Measurements from ENCODE around the gene MPRIP.

Gene MPRIP

DNA sequence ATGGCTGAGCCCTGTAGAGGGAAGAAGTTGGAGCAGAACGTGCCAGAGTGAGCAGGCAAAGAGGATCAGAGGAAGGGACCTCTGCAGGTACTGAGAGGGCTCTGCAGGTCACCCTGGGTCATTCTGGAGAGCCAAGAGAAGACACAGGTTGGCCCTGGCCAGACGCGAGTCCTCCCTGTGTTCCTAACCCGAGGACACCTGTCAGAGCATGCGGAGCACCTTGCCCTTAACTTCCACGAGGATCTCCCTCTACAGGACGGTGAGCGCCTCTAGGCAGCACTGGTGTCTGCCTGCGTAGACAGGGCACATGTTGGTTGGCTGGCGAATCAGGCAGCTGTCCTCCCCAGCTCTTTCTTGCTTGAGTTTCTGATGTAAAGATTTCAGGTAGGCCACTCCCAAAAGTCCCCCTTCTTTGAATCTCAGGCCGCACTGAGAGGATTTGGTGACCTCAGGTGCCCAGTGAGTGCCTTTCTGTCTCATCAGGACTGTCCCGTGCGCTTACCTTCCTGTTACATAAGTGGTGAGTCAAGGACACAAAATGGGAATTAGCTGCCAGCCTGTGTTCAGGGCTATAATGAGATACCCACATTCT is 45.3 kb downstream of the MPRIP start:
- Mint-ChIP-seq H3K9me3 (no peaks in the 10 kb centered on the region), H3K27ac (no peak overlapping the region), H3K27me3 (no peaks in the 10 kb centered on the region), H3K36me3 (ENCODE audit: low read depth) (peaks cover 11% of the 10 kb centered on the region), H3K4me1 (ENCODE audit: low read depth) (peaks cover 45% of the 10 kb centered on the region), H3K4me3 (no peak overlapping the region)

DNA sequence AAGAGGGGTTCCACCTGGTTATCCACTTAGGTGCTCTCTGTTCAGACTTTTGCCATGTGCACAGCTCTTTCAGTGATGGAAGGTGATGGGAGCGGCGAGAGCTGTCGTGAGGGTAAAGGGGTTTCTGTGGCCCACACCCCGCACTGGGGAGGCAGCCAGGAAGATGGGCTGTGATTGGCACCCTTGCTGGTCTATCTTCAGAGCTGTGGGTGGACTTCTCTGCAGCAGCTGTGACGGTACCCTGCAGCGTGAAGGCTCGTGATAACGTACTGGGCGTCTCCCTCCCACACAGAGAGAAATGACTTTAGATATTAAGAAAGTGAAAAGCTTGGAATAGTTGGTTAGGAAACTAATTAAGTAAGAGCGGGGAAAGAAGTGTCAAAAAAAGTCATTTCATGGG is 45.8 kb downstream of the MPRIP start:
- Mint-ChIP-seq H3K4me1 (ENCODE audit: low read depth) (peaks cover 48% of the 10 kb centered on the region), H3K4me3 (no peak overlapping the region), H3K27ac (no peak overlapping the region), H3K9me3 (no peaks in the 10 kb centered on the region), H3K27me3 (no peaks in the 10 kb centered on the region), H3K36me3 (ENCODE audit: low read depth) (peaks cover 7% of the 10 kb centered on the region)

DNA sequence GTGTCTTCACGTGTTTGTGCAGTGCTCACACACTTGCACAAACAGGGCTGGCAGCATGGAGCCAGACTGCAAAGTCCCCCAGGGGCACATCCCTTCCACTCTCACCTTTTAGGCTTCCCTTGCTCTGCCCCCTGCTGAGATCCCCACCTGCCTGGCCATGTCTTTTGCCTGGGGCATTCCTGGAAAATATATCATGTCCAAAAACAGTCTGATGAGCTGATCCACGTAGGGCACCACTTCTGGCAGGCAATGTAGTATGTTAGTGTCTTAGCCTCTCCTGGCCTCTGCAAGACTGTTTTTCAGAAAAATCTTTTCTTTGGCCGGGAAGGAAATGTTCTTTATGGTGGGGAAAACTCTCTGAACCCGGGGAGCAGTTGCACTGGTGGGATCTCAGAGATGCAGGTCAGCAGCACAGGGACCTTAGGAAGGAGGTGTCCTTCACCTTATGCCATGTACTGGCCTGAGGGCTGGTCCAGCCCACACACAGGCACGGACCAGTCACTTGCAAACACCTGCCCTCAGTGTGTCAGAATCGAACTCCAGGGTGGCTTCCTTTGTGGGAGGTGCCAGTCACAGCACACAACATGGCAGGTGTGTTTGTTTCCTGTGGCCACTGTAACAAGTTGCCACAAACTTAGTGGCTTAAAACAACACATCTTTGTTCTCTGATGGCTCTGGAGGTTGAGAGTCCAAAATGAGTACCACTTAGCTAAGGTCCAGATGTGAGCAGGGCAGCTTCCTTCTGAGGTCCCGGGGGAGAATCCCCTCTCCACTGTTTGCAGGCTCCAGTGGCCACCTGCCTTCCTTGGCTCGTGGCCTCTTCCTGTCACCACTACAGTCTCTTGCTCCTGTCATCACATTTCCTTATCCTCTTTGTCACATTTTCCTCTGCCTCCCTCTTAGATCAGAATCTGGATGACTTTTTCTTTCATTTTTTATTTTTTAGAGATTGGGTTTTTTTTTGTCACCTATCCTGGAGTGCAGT is 46.6 kb downstream of the MPRIP start:
- H3K36me3 Mint-ChIP-seq (ENCODE audit: low read depth): peaks cover 7% of the 10 kb centered on the region
- H3K4me3 Mint-ChIP-seq: no peak overlapping the region
- peaks cover 51% of the 10 kb centered on the region for H3K4me1 Mint-ChIP-seq (ENCODE audit: low read depth)

DNA sequence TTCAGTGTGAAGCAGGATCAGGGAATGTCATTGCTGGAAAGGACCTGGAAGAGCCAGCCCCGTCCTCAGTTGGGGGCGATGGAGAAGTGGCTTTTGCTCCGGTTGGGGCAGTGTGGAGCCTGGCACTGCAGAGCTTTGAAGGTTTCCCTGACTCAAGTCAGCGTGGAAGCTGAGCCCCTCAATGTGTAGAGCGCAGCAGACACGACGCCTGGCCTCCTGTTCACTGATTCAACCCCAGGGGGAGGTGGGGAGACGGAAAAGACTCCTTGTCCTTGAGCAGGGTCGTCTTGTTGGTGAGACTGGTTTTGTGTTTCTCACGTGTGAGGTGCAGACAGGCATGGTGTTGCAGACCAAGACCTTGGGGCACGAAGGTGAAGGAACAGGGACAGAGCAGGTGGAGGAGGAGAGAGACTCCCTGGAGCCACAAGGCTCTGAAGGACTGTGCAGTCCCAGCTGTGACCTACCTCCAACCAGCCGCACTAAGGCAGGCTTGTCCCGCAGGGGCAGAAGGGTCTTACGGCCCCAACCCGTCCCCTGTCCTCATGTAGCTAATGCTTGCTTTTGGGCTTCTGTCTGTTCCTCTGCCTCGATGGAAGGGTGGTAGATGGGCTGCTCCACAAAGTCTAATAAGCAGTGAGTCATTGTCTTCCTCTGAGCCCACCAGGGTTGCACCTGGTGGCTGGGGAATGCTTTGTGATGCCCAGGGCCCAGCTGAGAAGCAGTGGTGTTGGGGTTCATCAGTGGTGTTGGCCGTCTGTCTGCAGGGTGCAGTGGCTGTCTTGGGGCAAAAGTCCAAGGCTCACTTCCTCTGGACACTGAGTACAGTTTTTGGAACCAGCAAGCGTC is 47.8 kb downstream of the MPRIP start:
- Mint-ChIP-seq H3K9me3 (no peaks in the 10 kb centered on the region), H3K4me1 (ENCODE audit: low read depth) (peaks cover 57% of the 10 kb centered on the region), H3K27ac (no peak overlapping the region), H3K27me3 (no peaks in the 10 kb centered on the region), H3K4me3 (no peak overlapping the region), H3K36me3 (ENCODE audit: low read depth) (peaks cover 7% of the 10 kb centered on the region)

More for the DNA sequence above, 46.6 kb downstream of the MPRIP start:
- Mint-ChIP-seq H3K27me3 (no peaks in the 10 kb centered on the region), H3K27ac (peak overlapping the region; percentile 70), H3K9me3 (no peaks in the 10 kb centered on the region)

DNA sequence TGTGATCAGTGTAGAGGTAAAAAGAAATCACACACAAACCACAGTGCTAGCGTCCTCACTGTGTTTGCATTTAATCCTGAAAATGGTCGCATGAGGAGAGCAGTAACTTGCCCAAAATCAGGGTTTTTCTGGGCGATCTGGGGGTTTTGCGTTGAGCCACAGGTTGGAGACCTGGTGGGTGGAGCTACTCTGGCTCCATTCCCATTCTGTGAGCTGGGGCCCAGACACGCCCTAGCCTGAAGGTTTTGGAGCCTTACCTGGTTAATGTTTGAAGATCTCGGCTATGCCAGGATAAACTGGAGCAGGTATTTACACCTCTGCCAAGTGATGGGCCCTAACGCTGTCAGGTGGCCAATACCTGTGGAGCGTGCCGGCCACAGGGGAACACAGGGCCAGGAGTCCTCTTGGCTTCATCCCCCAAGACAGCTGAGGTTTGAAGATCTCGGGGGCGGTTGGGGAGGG is 48.4 kb downstream of the MPRIP start:
- no peak overlapping the region for H3K27ac Mint-ChIP-seq
- H3K4me1 Mint-ChIP-seq (ENCODE audit: low read depth): peaks cover 57% of the 10 kb centered on the region
- no peaks in the 10 kb centered on the region for H3K27me3 Mint-ChIP-seq
- H3K4me3 Mint-ChIP-seq: no peak overlapping the region
- H3K36me3 Mint-ChIP-seq (ENCODE audit: low read depth): peaks cover 7% of the 10 kb centered on the region
- H3K9me3 Mint-ChIP-seq: no peaks in the 10 kb centered on the region

DNA sequence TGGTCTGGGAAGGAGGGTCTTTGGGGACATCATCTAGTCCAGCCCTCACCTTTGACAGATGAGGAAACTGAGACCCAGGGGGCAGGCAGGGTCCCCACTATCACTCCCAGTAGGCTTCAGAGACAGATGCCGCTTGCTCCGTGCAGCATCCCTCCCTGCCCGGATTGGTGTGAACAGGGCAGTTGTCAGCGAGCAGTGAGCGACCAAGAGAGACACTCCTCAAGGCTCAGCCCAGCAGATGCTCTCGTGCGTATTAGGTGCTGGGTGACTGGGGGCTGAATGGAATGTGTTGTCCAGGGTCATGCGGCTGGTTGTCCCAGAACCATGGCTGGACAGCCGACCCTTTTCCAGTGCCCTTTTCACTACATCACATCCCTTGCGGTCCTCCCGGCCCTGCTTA is 49.0 kb downstream of the MPRIP start:
- no peaks in the 10 kb centered on the region for H3K9me3 Mint-ChIP-seq

DNA sequence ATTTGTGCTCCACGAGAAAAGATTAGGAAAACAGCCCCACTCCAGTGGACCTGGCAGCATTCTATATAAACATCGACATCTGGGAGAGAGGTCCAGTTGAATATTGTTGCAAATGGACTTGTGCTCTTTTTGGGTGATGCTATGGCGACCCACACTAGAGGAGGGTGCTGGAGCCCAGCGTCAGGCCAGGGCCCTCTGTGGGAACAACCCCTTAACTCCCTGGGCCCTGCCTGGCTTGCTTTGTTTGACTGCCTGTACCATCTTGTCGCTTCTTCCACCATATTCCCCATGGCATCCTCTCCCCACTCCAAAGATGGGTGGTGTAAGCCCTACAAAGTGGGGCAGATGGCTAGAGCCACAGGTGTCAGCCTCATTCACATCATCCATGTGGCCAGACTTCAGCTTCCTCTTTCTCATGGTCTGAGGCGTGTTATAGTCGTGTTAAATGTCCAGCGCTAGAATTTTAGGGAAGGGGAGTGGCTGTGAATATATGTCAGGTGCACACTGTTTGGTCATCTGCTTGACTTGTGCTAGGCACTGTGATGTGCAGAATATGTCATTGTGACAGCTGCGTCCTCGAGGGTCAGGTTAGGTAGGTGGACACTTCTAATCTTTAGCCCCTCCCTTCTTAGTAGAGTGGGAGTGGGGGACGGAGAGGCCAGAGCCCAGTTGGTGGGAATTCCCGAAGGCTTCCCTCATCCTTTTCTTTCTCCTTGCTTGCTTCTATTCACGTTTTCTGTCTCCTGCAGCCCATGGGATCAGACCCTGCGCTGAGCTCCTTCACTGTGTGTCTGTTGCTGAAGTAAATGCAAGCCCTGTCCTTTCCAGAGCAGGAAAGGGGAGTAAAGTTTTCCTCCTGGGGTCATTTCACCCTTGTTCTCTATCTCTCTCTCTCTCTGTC is 49.8 kb downstream of the MPRIP start:
- no peaks in the 10 kb centered on the region for H3K36me3 Mint-ChIP-seq (ENCODE audit: low read depth)

More for the DNA sequence above, 49.0 kb downstream of the MPRIP start:
- no peaks in the 10 kb centered on the region for H3K27me3 Mint-ChIP-seq
- H3K4me1 Mint-ChIP-seq (ENCODE audit: low read depth): peaks cover 54% of the 10 kb centered on the region
- H3K4me3 Mint-ChIP-seq: no peak overlapping the region
- H3K27ac Mint-ChIP-seq: no peak overlapping the region
- peaks cover 4% of the 10 kb centered on the region for H3K36me3 Mint-ChIP-seq (ENCODE audit: low read depth)

DNA sequence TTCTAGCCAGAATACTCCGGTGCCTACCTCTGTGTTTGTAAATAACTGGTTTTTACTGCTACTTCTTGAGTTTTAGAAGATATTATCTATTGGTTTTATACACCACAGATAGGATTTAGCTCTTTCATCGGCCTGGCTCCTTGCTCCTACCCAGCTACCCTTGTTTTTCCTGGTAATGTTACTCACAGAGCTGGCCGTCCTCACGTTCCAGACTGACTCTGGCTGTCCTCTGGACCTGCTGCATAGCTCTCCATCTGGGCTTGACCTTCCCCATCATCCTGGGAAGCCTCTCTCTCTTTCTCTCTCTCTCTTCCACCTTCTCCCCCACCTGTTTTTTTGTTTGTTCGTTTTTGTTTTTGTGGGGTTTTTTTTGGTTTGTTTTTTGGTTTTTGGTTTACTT is 51.5 kb downstream of the MPRIP start:
- no peaks in the 10 kb centered on the region for H3K27me3 Mint-ChIP-seq
- H3K4me3 Mint-ChIP-seq: no peak overlapping the region
- no peaks in the 10 kb centered on the region for H3K36me3 Mint-ChIP-seq (ENCODE audit: low read depth)
- H3K4me1 Mint-ChIP-seq (ENCODE audit: low read depth): peaks cover 33% of the 10 kb centered on the region
- H3K27ac Mint-ChIP-seq: no peak overlapping the region
- H3K9me3 Mint-ChIP-seq: no peaks in the 10 kb centered on the region

More for the DNA sequence above, 49.8 kb downstream of the MPRIP start:
- Mint-ChIP-seq H3K4me3 (no peak overlapping the region), H3K27ac (no peak overlapping the region), H3K27me3 (no peaks in the 10 kb centered on the region), H3K4me1 (ENCODE audit: low read depth) (peaks cover 48% of the 10 kb centered on the region), H3K9me3 (no peaks in the 10 kb centered on the region)

DNA sequence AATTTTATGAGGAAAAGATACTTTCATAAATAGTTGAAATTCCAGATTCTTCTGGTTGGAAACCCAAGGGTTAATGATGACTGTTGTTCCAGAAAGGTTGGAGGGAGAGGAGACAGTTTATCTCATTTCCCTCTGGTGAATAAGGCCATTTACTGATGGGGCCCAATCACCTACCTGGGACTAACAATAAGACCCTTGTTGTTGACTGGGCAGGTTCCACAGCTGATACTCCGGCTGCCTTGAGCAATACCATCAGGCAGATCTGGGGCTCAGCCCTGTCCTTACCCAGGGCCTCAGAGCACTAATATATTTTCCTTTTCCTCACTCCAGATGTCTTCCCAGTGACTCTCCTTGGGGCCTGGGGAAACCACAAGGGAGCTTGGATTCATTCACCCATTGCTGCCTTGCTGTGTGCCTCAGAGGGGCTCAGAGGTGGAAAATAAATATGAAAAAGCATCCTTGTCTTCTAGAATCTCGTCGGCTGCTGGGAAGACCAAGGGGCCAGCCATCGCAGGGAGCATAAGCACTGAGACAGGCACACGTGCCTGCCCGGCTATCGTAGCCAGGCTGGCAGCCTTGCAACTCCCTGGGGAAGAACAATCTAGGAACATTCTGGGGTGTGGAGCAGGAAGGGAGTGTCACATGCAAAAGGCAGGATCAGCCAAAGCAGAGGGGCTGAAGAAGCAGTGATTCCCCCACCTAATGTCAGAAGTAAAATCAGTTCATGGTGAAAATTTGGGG is 54.4 kb downstream of the MPRIP start:
- Mint-ChIP-seq H3K36me3 (ENCODE audit: low read depth) (no peaks in the 10 kb centered on the region), H3K27ac (no peak overlapping the region), H3K4me3 (no peak overlapping the region), H3K4me1 (ENCODE audit: low read depth) (peaks cover 17% of the 10 kb centered on the region), H3K9me3 (no peaks in the 10 kb centered on the region), H3K27me3 (no peaks in the 10 kb centered on the region)

DNA sequence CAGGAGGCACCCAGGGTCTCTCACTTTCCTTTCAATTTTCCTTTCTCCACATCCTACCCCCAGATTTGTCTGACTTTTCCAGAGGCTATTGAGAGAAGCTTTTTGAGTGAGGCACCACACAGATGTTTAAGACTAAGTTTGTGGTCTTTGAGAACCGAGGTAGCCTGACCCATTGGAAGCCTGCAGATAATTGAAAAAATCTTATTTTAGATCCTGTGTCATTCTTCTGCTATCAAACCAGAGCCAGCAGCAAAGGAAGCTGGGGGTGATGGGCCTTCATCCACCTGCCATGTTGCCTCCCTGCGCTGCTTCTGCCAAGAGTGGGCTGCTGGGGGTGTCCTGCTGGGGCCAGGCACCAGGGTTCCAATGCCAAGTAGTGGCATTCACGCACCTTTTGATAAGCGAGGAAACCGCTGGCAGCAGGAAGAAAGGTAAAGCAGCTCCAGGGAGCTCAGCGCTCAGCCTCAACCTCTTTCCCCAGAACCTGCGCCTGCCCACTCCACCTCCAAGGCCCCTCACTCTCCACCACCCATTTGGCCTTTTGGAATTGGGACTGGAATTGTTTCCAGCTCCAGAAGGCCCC is 55.6 kb downstream of the MPRIP start:
- H3K27me3 Mint-ChIP-seq: no peaks in the 10 kb centered on the region
- no peaks in the 10 kb centered on the region for H3K9me3 Mint-ChIP-seq
- H3K27ac Mint-ChIP-seq: no peak overlapping the region
- H3K36me3 Mint-ChIP-seq (ENCODE audit: low read depth): no peaks in the 10 kb centered on the region
- peaks cover 9% of the 10 kb centered on the region for H3K4me1 Mint-ChIP-seq (ENCODE audit: low read depth)
- no peak overlapping the region for H3K4me3 Mint-ChIP-seq

DNA sequence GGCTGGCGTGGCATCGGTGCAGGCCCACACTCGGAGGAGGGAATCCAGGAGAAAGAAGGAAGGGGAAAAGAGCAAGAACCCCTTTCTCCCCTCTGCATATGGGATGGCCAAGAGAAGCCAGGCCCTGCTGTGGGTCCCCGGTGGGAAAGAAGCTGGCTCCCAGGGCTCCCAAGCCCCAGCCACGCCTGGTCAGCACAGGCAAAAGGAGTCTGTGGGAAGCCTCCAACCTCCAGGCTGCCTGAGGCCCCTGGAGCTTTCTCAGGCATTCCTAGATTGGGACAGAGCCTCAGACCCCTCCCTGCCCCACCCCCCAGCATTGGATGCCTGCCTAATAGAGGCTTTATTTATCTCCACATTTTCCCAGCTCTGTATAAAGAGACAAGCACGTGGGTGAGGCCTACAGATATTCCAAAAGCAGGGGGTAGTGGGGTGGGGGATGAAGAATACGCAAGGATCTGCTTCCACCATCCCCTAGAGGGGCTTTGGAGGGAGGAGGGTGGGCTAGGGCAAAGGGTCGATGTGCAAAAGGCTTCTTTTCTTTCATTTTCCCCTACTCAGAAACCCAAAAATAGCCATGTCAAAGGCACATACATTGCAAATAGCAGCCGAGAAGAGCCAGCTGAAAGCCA is 56.4 kb downstream of the MPRIP start:
- H3K4me3 Mint-ChIP-seq: no peak overlapping the region
- no peak overlapping the region for H3K27ac Mint-ChIP-seq
- H3K9me3 Mint-ChIP-seq: no peaks in the 10 kb centered on the region
- no peaks in the 10 kb centered on the region for H3K36me3 Mint-ChIP-seq (ENCODE audit: low read depth)
- H3K27me3 Mint-ChIP-seq: no peaks in the 10 kb centered on the region
- H3K4me1 Mint-ChIP-seq (ENCODE audit: low read depth): peaks cover 5% of the 10 kb centered on the region

DNA sequence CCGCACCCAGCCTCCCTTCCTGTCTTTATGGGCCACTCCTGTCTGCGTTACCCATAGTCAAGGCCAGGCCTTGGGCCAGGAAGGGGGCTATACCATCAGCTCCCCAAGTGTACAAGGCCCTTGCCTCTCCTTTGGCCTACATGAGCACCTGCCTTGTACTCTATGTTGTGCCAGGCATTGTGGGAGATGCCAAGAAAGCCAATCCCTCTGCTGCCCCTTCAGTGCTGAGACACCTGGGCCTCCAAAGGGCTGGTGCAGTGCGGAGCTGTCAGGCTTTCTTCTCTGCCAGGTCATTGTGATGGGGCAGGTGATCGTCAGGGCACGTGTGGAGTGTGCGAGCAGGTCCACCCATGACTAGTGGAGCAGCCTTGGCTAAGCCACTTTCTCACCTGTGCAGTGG is 59.9 kb downstream of the MPRIP start:
- Mint-ChIP-seq H3K36me3 (ENCODE audit: low read depth) (no peaks in the 10 kb centered on the region), H3K27ac (no peak overlapping the region), H3K27me3 (no peaks in the 10 kb centered on the region), H3K4me1 (ENCODE audit: low read depth) (peaks cover 14% of the 10 kb centered on the region), H3K4me3 (no peak overlapping the region), H3K9me3 (no peaks in the 10 kb centered on the region)

DNA sequence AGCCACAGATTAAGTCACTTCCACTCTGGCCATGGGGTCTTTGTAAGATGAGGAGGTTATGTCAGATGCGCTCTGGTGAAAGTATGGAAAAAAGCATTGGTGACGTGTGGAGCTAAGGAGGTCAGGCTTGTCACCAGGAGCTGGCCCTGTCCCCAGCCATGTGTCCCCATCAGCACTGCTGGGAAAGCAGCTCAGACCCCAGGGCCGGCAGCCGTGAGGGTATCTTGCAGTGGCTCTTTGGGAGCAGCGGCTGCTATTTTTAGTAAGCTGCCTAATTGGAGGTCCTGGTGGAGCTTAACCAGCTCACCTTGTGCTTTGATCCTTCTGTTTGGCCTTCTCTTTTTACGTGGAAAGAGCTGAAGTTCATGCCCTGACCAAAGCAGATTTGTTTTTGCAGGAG is 60.9 kb downstream of the MPRIP start:
- Mint-ChIP-seq H3K27ac (no peak overlapping the region), H3K4me1 (ENCODE audit: low read depth) (peaks cover 24% of the 10 kb centered on the region), H3K4me3 (no peak overlapping the region), H3K27me3 (no peaks in the 10 kb centered on the region), H3K9me3 (no peaks in the 10 kb centered on the region), H3K36me3 (ENCODE audit: low read depth) (no peaks in the 10 kb centered on the region)
